Non-pigmented ciliary epithelial cell (primary cell): Measurements from ENCODE around the gene FBXO8.
"Not testable (repeated sequence)": the region's sequence is repeated elsewhere in the genome, so short reads cannot be mapped to it uniquely, and the experiment has no call there.

ENCODE experiments used
- DNase-seq: peaks from one replicate; pipeline ENCODE4 v3.0.0-alpha.2; 2010; ENCODE audit warnings: low read depth

Gene FBXO8

GRCh38 chr4:174283507-174284471 is at the start of gene FBXO8, which contains the start of gene CEP44:
FBXO8 (minus strand) TSS chr4:174283667; CDS start chr4:174263092, 20,575 bp downstream.
CEP44 (plus strand) TSS chr4:174283911; CDS start chr4:174299122, 15,211 bp downstream.
- DNase-seq = peak; percentile 42

GRCh38 chr4:174332741-174333493 is 49.5 kb upstream of the FBXO8 start:
- no peak for DNase-seq

GRCh38 chr4:174324725-174325124 is 41.3 kb upstream of the FBXO8 start:
- DNase-seq = peak; percentile 63

- DNase-seq = no peak
Observed at GRCh38 chr4:174324236-174324635, 40.8 kb upstream of the FBXO8 start.

GRCh38 chr4:174320494-174321199 is 37.2 kb upstream of the FBXO8 start:
- DNase-seq = no peak

- DNase-seq = no peak
Observed at GRCh38 chr4:174318829-174319764, 35.6 kb upstream of the FBXO8 start.

GRCh38 chr4:174317531-174317930 is 34.1 kb upstream of the FBXO8 start:
- DNase-seq = no peak

- no peak for DNase-seq
Observed at GRCh38 chr4:174316954-174317353, 33.5 kb upstream of the FBXO8 start.

GRCh38 chr4:174316546-174316945 is 33.1 kb upstream of the FBXO8 start:
- no peak for DNase-seq

- DNase-seq = peak; percentile 28
Observed at GRCh38 chr4:174314770-174315169, 31.3 kb upstream of the FBXO8 start.

GRCh38 chr4:174314274-174314673 is 30.8 kb upstream of the FBXO8 start:
- no peak for DNase-seq

GRCh38 chr4:174312993-174313392 is 29.5 kb upstream of the FBXO8 start:
- no peak for DNase-seq

- no peak for DNase-seq
Observed at GRCh38 chr4:174307694-174308093, 24.2 kb upstream of the FBXO8 start.

- DNase-seq = no peak
Observed at GRCh38 chr4:174305961-174306360, 22.5 kb upstream of the FBXO8 start.

- no peak for DNase-seq
Observed at GRCh38 chr4:174304664-174305063, 21.2 kb upstream of the FBXO8 start.

GRCh38 chr4:174303687-174304086 is 20.2 kb upstream of the FBXO8 start:
- DNase-seq = no peak

- DNase-seq = not testable (repeated sequence)
Observed at GRCh38 chr4:174295142-174295541, 11.7 kb upstream of the FBXO8 start.

- DNase-seq = not testable (repeated sequence)
Observed at GRCh38 chr4:174294641-174295040, 11.2 kb upstream of the FBXO8 start.

GRCh38 chr4:174292473-174292872 is 9.0 kb upstream of the FBXO8 start:
- DNase-seq = no peak

GRCh38 chr4:174286870-174287269 is 3.4 kb upstream of the FBXO8 start:
- no peak for DNase-seq

- no peak for DNase-seq
Observed at GRCh38 chr4:174284487-174284886, 1.0 kb upstream of the FBXO8 start.
